Measurements from ENCODE around the gene FCRL3.

GRCh38 chr1:157671895-157672294, 28.7 kb downstream of the FCRL3 start:
- TF ChIP-seq POLR2A (IDR thresholded peaks at IDR 0.05; ENCODE audit: low read depth, low read length) (no peak), POLR2AphosphoS5 (IDR thresholded peaks at IDR 0.05; ENCODE audit: low read depth, low read length) (no peak), TAF1 (IDR thresholded peaks at IDR 0.05; ENCODE audit: low read depth, low read length) (no peak), SPI1 (IDR thresholded peaks at IDR 0.05; ENCODE audit: low read depth, low read length) (no peak), PAX5 (IDR thresholded peaks at IDR 0.05; ENCODE audit: insufficient read depth, low read length, severe bottlenecking) (no peak), POU2F2 (IDR thresholded peaks at IDR 0.05; ENCODE audit: low read depth, low read length) (no peak)

All from GM12891 (cell line).